Measurements from ENCODE around the gene AGK. TPM values are rescaled to one million over a fixed set of nuclear protein-coding genes. Genes with fewer than 3 reads are reported as not detected.
A peak's percentile ranks its signal among the peaks of the same experiment; 100 is the strongest.

Gene AGK
- total RNA-seq, 1 experiment from 2014 or later: 41.9 TPM

GRCh38 chr7:141584935-141585334 is 33.7 kb downstream of the AGK start:
- H3K4me1 ChIP-seq (ENCODE audit: insufficient read depth, low read length, poor library complexity, severe bottlenecking): no peaks in the 10 kb centered on the region
- ChIA-PET POLR2A (ENCODE audit: low non-redundant PET) (interaction anchor here (0.6 kb wide), 1 partner anchor 21 kb away, joined by 3 read pairs; no protein-coding TSS in a partner anchor), CTCF (no interaction called here)
- H3K27me3 ChIP-seq (replicated peaks; ENCODE audit: insufficient read depth, low read depth, low read length, poor library complexity): no peaks in the 10 kb centered on the region
- TF ChIP-seq EZH2 (IDR thresholded peaks at IDR 0.05; ENCODE audit: borderline replicate concordance, low read depth, low read length, poor library complexity, severe bottlenecking): no peak
- TF ChIP-seq CTCF (conservative IDR thresholded peaks at IDR 0.05; ENCODE audit: low read depth, low read length): no peak
- H3K36me3 ChIP-seq (ENCODE audit: insufficient read depth, low read length, poor library complexity, severe bottlenecking): no peaks in the 10 kb centered on the region
- H3K27ac ChIP-seq (ENCODE audit: low read depth, low read length, poor library complexity, severe bottlenecking): no peak overlapping the region
- no peak for DNase-seq (ENCODE audit: low spot score)
- no peaks in the 10 kb centered on the region for H3K9me3 ChIP-seq (ENCODE audit: low read depth, low read length, poor library complexity, severe bottlenecking)
- intact Hi-C loops (cut with micrococcal nuclease; ENCODE audit: unreplicated experiment): no loop called here
- no peak overlapping the region for H3K4me3 ChIP-seq (ENCODE audit: low read depth, low read length, poor library complexity, severe bottlenecking)
- no TSS peak for BruUV-seq (replicated peaks)

GRCh38 chr7:141585592-141586510 is 34.6 kb downstream of the AGK start:
- Histone ChIP-seq H3K27me3 (replicated peaks; ENCODE audit: insufficient read depth, low read depth, low read length, poor library complexity) (no peaks in the 10 kb centered on the region), H3K36me3 (ENCODE audit: insufficient read depth, low read length, poor library complexity, severe bottlenecking) (no peaks in the 10 kb centered on the region), H3K4me3 (ENCODE audit: low read depth, low read length, poor library complexity, severe bottlenecking) (no peak overlapping the region), H3K4me1 (ENCODE audit: insufficient read depth, low read length, poor library complexity, severe bottlenecking) (no peaks in the 10 kb centered on the region), H3K27ac (ENCODE audit: low read depth, low read length, poor library complexity, severe bottlenecking) (no peak overlapping the region), H3K9me3 (ENCODE audit: low read depth, low read length, poor library complexity, severe bottlenecking) (no peaks in the 10 kb centered on the region)
- DNase-seq (ENCODE audit: low spot score): peak; percentile 8
- intact Hi-C loops (cut with micrococcal nuclease; ENCODE audit: unreplicated experiment): no loop called here
- TF ChIP-seq EZH2 (IDR thresholded peaks at IDR 0.05; ENCODE audit: borderline replicate concordance, low read depth, low read length, poor library complexity, severe bottlenecking) (no peak), CTCF (conservative IDR thresholded peaks at IDR 0.05; ENCODE audit: low read depth, low read length) (no peak)
- ChIA-PET CTCF (no interaction called here), POLR2A (ENCODE audit: low non-redundant PET) (no interaction called here)
- BruUV-seq (replicated peaks): no TSS peak

- TF ChIP-seq CTCF (conservative IDR thresholded peaks at IDR 0.05; ENCODE audit: low read depth, low read length) (no peak), EZH2 (IDR thresholded peaks at IDR 0.05; ENCODE audit: borderline replicate concordance, low read depth, low read length, poor library complexity, severe bottlenecking) (no peak)
- POLR2A ChIA-PET (ENCODE audit: low non-redundant PET): no interaction called here
- H3K4me3 ChIP-seq (ENCODE audit: low read depth, low read length, poor library complexity, severe bottlenecking): no peak overlapping the region
- no peaks in the 10 kb centered on the region for H3K9me3 ChIP-seq (ENCODE audit: low read depth, low read length, poor library complexity, severe bottlenecking)
- H3K4me1 ChIP-seq (ENCODE audit: insufficient read depth, low read length, poor library complexity, severe bottlenecking): no peaks in the 10 kb centered on the region
- no peaks in the 10 kb centered on the region for H3K27me3 ChIP-seq (replicated peaks; ENCODE audit: insufficient read depth, low read depth, low read length, poor library complexity)
- no peaks in the 10 kb centered on the region for H3K36me3 ChIP-seq (ENCODE audit: insufficient read depth, low read length, poor library complexity, severe bottlenecking)
- no TSS peak for BruUV-seq (replicated peaks)
- intact Hi-C loops (cut with micrococcal nuclease; ENCODE audit: unreplicated experiment): no loop called here
- no peak for DNase-seq (ENCODE audit: low spot score)
- CTCF ChIA-PET: interaction anchor here (0.6 kb wide), 1 partner anchor 767 kb away, joined by 4 read pairs; no protein-coding TSS in a partner anchor
- no peak overlapping the region for H3K27ac ChIP-seq (ENCODE audit: low read depth, low read length, poor library complexity, severe bottlenecking)
These were observed 35.7 kb downstream of the AGK start for GRCh38 chr7:141586878-141587277.

All from A673 (cell line).